HUDEP-2 (cell line): ENCODE measurements around the gene NFIB.

Experiments used
- DNase-seq, 76 experiments: peaks; one replicate each; lab custom pipeline; 2025; ENCODE audit not compliant: unreplicated experiment in 76 of 76; lab: John Stamatoyannopoulos, UW

NFIB gene

GRCh38 chr9:14249527-14249926 lies 64.4 kb downstream of the NFIB start:
- DNase-seq = no peak

GRCh38 chr9:14248149-14248548 lies 65.8 kb downstream of the NFIB start:
- DNase-seq = no peak

- no peak for DNase-seq
Observed at GRCh38 chr9:14247577-14247976, 66.4 kb downstream of the NFIB start.

- DNase-seq = no peak
Observed at GRCh38 chr9:14246951-14247350, 67.0 kb downstream of the NFIB start.

GRCh38 chr9:14245901-14246525 lies 67.9 kb downstream of the NFIB start:
- DNase-seq = no peak

GRCh38 chr9:14243514-14244042 lies 70.4 kb downstream of the NFIB start:
- no peak for DNase-seq

- DNase-seq = no peak
Observed at GRCh38 chr9:14242150-14242805, 71.7 kb downstream of the NFIB start.

- DNase-seq = no peak
Observed at GRCh38 chr9:14240537-14240936, 73.4 kb downstream of the NFIB start.

- no peak for DNase-seq
Observed at GRCh38 chr9:14238518-14238917, 75.4 kb downstream of the NFIB start.

- no peak for DNase-seq
Observed at GRCh38 chr9:14238079-14238478, 75.9 kb downstream of the NFIB start.

- DNase-seq = no peak
Observed at GRCh38 chr9:14236591-14236990, 77.3 kb downstream of the NFIB start.

GRCh38 chr9:14232111-14232510 lies 81.8 kb downstream of the NFIB start:
- no peak for DNase-seq

GRCh38 chr9:14231196-14231990 lies 82.5 kb downstream of the NFIB start:
- no peak for DNase-seq

- DNase-seq = no peak
Observed at GRCh38 chr9:14228602-14229001, 85.3 kb downstream of the NFIB start.

- DNase-seq = no peak
Observed at GRCh38 chr9:14226855-14227532, 86.9 kb downstream of the NFIB start.

GRCh38 chr9:14223081-14223480 lies 90.9 kb downstream of the NFIB start:
- DNase-seq = no peak

- DNase-seq = no peak
Observed at GRCh38 chr9:14222149-14222835, 91.6 kb downstream of the NFIB start.

- DNase-seq = no peak
Observed at GRCh38 chr9:14221558-14221957, 92.4 kb downstream of the NFIB start.

- DNase-seq = no peak
Observed at GRCh38 chr9:14221119-14221518, 92.8 kb downstream of the NFIB start.

- no peak for DNase-seq
Observed at GRCh38 chr9:14220256-14220655, 93.7 kb downstream of the NFIB start.
